HS-27A (cell line): ENCODE results near the gene COL27A1.

Source experiments
- DNase-seq: peaks from one replicate; pipeline ENCODE4 v3.0.0-alpha.2; 2012; ENCODE audit warnings: low read depth, missing footprints

The COL27A1 gene

DNA sequence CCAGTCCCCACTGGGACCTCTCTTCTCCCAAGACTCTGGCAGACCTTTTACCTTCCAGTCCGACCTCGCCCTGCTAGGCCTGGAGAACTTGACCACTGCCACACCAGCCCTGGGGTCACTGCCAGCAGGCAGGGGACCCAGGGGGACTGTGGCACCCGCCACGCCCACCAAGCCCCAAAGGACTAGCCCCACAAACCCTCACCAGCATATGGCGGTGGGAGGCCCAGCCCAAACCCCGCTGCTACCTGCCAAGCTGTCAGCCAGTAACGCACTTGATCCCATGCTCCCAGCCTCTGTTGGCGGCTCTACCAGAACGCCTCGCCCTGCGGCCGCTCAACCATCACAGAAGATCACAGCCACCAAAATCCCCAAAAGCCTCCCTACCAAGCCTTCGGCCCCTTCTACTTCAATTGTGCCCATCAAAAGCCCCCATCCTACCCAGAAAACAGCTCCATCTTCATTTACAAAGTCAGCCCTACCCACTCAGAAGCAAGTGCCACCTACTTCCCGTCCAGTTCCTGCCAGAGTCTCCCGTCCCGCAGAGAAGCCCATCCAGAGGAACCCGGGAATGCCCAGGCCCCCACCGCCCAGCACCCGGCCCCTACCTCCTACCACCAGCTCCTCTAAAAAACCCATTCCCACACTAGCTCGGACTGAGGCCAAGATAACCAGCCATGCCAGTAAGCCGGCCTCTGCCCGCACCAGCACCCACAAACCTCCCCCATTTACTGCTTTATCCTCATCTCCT lies 13.1 kb downstream of the COL27A1 start:
- DNase-seq, result no peak

DNA sequence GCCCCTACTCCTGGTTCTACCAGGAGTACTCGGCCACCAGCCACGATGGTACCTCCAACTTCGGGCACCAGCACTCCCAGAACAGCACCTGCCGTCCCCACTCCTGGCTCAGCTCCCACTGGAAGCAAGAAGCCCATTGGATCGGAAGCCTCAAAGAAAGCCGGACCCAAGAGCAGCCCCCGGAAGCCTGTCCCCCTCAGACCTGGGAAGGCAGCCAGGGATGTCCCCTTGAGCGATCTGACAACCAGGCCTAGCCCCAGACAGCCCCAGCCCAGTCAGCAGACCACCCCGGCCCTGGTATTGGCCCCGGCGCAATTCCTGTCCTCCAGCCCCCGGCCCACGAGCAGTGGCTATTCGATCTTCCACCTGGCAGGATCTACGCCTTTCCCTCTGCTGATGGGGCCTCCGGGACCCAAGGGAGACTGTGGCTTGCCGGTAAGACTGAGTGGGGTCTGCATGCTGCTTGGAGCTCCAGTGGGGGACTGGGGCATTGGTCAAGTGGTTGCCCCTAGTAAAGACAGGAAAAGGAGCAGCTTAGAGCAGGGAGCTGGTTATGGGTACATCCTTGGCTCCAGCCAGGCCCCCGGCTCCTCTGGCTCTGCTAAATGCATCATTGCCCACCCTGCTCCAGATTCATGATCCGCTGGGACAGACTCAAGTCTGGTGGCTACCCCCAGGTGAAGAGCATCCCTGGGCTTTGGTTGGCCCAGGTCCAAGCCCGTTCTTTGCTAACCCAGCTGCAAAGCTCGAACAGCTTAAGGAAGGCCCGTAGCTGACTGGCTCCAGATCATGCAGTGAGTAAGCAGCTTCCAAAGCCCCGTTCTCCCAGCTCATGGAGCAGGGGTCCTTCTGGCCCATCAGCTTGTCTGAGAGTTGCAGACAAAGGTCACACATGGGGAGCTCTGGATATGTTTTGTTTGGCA lies 14.0 kb downstream of the COL27A1 start:
- no peak for DNase-seq

DNA sequence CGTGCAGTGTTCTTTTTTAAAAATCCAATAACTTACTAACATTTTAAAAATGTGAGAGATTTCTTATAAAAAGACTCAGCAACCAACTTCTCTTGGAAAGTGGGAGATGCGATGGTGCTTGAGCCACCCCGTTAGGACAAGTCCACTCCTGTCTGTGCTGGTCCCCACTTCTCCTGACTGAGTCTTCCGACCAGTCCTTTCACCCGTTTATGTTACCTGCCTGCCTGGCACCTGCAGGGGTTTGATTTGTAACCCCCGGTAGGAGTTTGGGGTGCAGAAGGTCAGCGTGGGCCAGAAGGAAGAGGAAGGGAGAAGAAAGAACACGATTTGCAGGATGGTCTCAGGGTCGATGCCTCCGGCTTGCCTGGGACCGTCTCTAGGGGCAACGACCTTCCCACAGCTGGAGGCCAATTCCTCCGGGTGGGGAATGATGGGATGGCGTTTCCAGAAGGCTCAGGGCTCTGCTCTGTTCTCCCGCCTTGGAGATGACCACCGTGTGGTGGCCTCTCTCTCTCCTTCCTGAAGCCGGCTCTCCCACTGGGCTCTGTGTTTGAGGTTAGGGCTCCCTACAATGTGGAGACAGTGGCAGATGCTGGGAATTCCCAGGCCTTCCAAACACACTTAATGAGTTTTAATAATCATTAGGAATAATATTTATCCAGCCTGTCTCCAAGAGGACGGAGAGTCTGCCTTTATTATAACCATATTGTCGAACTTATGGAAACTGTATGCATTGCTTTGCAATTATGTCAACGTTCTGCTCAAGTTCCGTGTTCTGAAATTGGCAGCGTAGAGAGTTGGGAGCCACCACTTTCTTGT lies 14.8 kb downstream of the COL27A1 start:
- no peak for DNase-seq

DNA sequence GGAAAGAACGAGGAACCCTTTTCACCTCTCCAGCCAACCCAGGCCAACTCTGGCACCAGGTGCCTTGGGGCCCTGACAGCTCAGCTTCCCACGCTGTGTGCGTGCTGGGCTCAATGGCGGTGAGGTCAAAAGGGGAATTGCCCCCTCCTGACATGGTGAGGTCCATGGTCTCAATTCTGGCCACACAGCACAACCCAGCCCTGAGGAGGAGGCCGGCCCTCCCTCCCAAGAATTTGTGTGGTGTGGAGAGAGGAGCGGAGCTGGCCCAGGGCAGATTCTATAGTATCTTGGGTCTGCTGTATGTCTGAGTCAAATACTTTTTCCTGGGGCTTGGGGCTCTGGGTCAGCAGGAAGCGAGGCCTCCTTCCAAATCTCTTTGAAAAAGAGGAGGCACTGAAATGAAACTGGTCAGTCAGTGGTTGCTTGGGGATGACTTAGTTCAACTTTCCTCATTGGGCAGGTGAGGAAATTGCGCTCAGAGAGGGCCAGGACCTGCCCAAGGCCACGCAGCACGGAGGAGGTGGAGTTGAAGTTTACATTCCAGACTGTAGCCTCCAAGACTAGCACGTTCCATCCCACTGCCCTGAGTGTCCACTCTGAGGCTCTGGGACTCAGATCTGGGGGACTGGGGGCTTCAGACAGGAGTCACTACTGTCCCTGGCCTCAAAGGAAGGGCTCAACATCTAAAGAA lies 15.6 kb downstream of the COL27A1 start:
- DNase-seq, result no peak

DNA sequence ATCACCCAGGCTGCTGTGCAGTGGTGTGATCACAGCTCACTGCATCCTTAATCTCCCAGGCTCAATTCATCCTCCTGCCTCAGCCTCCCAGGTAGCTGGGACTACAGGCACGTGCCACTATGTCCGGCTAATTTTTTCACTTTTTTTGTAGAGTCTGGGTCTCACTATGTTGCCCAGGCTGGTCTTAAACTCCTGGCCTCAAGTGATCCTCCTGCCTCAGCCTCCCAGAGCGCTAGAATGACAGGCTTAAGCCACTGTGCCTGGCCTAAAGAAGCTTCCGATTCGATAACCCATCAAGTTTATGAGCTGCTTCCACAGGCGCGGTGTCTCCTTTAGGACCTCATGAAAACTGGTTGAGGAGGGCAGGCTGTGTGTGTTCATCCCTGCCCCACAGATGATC lies 16.2 kb downstream of the COL27A1 start:
- DNase-seq, result no peak

DNA sequence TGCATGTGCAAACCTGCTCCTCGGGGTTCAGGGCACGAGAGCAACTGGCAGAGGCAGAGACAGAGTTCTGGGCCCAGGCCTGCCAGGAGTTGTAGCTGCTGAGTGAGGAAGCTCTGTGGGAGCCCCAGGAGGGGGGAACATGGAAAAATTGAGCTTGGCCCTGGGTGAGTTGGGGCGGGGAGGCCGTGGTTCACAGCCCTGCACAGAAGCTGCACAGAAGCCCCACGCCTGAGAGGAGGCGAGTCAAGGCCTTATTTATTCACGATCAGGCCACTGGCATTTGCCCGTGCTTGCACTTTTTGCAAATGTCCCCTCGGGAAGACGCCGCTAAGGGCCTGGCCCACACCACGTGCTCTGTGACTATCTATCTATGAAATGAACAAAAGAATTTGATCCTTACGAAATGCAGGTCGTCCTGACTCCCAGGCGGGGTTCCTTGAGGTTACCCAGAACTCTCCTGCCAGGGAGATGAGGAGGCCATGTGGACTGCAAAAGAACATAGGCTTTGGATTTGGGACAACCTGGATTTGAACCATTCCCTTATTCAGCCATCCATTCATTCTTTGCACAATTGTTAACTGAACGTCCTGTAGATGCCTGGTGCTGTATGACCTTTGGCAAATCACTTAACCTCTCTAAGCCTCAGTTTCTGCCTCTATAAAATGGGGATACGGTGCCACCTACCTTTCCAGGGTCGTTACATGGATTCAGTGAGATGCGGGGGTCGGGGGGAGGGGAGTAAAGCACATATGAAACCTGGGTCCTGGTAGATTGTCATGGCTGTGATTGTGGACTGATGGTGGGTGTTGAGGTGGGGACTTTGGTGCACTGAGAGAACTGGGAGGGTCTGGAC lies 17.9 kb downstream of the COL27A1 start:
- no peak for DNase-seq

DNA sequence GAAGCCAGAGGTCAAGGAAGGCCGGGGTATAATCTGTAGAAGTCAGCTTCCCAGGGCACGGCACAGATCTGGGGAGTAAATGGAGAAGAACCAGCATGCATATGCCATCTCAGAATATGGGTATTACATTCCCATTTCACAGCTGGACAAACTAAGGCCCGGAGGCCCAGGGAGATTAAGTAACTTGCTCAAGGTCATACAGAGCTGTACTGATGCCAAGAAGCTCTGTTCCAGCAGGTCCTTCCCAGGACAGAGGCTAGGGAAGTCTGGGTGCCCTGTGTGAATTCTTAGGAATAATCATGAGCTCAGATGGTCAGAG lies 19.2 kb downstream of the COL27A1 start:
- DNase-seq, result no peak

DNA sequence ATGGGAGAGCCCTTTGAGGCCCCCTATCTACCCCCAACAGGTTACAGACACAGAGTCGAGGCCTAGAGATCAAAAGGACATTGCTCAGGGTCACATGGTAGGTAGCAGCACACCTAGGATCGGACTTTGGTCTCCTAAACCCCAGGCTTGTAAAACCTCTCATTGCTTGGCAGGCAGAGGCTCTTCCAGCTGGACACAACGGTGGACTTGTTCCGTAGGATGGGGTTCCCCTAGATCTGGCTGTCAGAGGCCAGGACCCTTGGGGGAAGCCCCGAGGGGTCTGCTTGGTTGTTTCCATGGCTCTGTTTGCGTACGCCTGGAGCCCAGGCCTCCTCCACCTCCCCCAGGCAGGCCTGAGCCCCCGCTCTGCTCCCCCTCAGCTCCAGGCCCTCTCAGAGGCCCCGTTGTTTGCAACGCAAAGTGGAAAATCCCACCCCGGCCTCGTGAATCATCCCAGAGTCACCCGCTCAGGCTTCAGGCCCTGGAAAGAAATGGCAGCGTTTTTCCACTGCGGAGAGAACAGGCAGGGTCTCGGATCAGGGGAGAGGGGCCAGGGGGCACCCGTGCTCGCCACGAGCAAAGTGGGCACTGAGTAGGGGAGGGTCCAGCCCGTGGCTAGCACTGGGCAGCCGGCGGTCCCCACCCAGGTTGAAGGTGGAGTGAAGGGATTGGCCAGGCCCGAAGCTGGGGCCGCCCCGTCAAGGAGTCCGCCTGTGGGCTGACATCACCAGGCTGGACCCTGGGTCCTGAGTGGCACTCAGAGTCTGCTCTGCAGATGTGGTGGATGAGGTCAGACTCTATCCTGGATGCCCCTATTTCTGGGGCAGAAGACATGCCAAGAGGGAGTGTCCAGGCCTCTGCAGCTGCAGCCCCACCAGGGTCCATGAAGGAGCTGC lies 19.8 kb downstream of the COL27A1 start:
- DNase-seq, result no peak

DNA sequence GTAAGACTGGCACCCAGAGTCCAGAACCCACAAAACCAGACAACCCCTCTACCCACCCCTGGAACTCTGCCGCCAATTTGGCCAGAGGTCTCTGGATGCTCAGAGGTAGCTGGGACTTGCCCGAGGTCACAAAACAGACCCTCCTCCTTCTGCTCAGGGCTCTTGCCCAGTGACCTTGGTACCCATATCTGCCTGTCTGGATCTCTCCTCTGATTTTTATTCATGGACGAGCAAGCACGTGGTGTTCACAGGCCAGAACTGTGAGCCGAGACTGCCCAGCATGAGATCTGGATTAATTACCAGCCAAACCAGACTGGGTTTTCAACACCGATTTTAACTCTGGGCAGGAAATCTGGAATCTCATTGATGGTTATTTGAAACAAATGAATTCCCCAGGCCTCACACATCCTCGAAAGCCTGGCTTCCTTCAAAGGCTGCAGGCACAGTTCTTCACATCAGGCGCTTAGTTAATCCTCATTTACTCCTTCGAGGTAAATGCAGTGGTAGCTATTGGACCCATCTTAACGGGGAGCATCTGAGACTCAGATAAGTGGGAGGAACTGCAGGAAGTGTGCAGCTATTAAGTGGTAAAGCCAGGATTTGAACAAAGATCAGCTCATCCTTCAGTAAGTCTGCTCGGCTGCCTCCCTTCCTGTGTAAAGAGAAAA lies 21.4 kb downstream of the COL27A1 start:
- DNase-seq, result no peak

DNA sequence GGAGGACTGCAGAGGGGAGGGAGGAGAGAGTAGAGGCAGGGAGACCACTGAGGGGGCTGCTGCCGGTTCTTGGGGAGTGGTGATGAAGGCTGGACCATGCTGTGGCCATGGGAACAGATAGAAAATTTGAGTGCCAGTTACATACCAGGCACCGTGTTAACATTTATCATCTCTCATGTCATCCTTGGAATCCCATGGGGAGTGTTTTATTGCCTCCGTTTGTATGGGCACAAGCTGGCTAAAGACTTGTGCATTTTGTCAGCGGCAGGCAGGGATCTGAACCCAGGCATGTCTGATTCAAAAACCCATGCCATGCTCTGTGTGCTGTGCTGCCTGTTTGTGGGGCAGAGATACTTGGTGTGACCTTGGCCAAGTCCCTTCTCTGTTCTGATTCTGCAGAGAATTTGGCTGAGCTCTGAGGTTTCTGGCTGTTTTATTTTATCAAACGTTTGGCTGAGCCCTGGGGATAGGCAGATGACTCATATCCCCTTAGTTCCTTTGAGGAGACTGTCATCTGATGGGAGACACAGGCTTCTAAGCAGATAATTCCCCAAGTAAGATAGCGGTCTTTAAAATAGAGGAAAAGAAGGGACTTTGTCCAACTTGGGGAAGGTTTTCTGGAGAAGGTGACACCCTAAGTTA lies 22.2 kb downstream of the COL27A1 start:
- no peak for DNase-seq

DNA sequence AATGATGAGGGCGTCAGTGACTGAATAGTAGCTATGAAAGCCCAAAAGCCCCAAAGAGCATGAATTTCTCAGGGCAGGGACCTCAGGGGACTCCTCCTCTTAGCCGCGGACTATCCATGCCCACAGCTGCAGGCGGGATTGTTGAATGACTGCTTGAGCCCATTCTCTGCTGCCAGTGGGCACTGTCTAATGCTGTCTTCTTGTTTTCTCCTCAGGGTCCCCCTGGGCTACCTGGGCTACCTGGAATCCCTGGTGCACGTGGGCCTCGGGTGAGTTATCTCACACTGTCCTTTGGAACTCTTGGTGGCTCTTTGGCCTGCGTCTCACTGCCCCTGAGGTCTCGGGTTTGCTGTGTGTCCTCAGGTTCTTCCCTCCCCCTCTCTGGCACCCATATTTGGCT lies 22.7 kb downstream of the COL27A1 start:
- no peak for DNase-seq

DNA sequence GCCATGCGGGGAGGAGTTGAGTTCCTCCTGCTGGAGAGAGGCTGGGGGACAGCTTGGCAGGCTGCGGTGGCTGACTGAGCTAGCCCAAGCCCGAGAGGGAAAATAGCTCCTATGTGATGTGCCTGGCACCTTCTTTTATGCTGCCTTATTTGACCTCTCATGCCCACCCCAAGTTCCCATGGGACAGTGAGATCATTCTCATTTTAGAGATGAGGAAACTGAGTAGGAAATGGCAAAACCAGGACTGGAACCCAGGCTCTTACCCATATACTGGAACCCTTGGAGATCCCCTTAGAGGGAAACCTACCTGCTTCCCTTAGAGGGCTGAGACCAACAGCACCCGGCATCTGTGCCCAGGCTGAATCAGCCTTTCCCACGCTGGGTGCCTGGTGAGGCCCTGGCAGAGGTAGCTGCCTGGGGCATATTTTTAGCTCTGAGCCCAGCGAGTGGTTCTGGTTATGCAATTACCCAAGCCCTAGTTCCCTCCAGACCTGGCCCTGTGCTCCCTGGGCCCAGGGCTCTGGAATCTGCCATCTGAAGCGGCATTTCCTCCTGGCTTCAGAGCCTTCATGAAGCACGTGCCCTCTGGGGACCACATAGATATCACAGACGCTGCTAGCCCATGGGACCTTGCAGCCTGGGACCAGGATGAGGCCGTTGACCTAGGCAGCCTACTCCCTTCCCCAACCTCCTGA lies 23.6 kb downstream of the COL27A1 start:
- no peak for DNase-seq

DNA sequence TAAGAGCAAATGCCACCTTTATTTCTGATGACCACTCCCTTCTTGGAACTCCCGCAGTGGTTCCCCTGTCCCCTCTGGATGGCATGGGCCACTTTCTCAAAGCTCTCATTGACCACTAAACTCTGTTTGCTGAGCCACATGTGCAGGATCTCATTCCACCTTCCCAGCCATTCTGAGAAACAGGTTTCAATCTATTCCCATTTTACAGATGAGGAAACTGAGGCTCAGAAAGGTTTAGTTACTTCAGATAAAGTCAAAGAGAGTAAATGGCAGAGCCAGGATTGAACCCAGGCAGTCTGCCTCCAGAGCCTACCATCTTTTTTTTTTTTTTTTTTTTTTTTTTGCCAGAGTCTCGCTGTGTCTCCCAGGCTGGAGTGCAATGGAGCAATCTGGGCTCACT lies 24.2 kb downstream of the COL27A1 start:
- DNase-seq, result no peak

DNA sequence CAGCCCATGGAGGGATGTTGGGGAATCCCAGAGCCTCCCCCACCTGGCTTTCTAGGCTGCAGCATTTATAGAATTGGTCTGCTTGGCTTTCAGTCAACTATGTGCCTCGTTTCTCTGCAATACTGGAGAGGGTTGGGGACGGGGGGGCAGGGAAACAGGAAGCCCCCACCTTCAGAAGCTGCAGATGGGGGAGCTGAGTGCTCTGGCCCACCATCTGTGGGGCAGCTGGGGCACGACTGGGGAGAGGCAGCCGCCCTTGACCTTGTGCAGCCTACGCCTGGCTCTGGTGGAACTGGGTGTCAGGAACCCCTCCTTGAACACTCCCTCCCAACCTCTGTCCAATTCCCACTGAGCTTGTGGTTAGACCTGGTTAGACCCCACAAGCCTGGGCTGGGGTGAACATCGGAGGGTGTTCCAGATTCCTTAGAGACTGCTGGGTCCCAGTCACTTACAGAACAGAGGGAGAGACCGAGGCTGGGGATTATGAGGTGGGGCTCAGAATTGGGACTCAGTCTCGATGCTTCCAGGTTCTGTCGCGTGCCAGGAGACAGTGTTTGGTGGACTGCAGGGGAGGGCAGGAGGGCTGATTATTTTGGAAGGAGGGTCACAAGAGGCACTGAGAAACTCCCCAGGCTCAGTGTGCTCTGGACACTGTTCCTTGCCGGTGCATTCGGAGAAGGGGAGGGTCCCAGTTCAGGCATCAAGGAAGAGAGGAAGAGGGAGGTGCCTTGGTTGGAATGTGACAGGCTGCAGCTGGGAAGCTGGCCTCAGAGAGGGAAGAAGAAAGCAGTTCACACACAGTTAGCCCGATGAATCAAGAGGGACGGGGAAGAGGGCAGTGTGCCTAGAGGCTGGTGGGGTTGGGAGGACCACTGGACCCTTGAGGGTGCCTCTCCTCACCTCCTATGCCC lies 25.6 kb downstream of the COL27A1 start:
- DNase-seq, result no peak

DNA sequence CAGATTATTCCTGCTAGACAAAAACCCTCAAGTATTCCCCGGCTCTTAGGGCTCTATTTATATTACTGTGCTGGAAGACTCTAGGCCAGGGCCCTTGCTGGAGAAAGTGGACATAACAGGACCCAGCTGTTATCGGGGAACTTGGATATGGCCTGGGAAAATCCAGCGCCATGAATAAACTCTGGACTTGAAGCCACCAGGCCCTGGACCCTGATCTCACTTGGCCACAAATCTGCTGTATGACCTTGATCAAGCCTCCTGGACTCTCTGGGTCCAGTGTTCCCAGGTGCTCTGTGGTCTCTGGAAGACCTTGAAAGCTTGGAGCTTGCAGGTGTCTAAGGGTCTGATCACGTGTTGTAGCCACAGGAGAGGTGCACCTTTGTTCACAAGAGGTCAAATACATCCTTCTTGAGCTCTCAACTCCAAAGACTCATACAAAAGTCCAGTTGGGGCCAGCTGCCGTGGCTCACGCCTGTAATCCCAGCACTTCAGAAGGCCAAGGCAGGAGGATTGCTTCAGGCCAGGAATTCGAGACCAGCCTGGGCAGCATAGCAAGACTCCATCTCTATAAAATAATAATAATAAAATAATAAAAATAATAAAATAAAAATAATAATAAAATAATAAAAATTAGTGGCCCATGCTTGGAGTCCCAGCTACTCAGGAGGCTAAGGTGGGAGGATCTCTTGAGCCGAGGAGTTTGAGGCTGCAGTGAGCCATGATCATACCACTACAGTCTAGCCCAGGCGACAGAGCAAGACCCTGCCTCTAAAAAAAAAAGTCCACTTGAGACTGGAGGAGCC lies 26.5 kb downstream of the COL27A1 start:
- no peak for DNase-seq

DNA sequence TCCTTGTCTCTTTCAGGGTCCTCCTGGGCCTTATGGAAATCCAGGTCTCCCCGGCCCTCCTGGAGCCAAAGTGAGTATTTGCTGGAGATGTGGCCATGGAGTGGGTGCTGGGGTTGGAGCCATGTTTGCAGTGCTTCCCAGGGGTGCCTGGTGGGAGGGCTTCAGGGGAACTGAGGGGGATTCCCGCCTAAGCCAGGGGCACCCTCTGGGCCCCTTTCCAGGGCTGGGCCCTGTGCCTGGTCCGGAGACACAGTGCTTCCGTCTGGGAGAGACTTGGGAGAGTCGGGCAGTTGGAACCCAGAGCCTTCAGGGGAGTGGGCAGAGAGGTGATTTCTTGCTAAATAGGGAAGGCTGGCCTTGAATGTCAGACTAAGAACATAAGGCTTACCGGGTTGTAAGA lies 27.7 kb downstream of the COL27A1 start:
- no peak for DNase-seq
